Common myeloid progenitor, CD34-positive (primary cell): ENCODE results near the gene TRIM22. TPM values are rescaled to one million over a fixed set of nuclear protein-coding genes. Genes with fewer than 3 reads are reported as not detected.
A peak's percentile ranks its signal among the peaks of the same experiment; 100 is the strongest.
"Not testable (repeated sequence)": the region's sequence is repeated elsewhere in the genome, so short reads cannot be mapped to it uniquely, and the experiment has no call there.

Experiments used
- CTCF ChIA-PET: fragments of 350-600 bp; sonication (Branson Sonifier 250); formaldehyde crosslinking; loops from one replicate; lab custom pipeline; 2021; ENCODE audit warnings: antibody characterized with exemption; lab: Charles Lee
- POLR2A ChIA-PET: fragments of 350-600 bp; sonication (Branson Sonifier 250); formaldehyde crosslinking; loops from one replicate; lab custom pipeline; 2021; ENCODE audit warnings: antibody characterized with exemption; lab: Charles Lee
- DNase-seq, 3 donors: peaks; one replicate each; pipeline versions ENCODE4 v3.0.0 to v3.0.0-alpha.2; 2013
- H3K27ac ChIP-seq, 2 experiments: 1 replicate in 1 of 2; 2 replicates in 1 of 2; pipeline ENCODE4 v1.7.0; 2013; ENCODE audit warnings: inconsistent platforms in 2 of 2, low read length in 2 of 2, mild to moderate bottlenecking in 2 of 2, low read depth in 1 of 2, moderate library complexity in 1 of 2; ENCODE audit not compliant: severe bottlenecking in 2 of 2, insufficient read depth in 1 of 2, poor library complexity in 1 of 2
- H3K27me3 ChIP-seq, 5 experiments: replicated peaks in 2 of 5; 1 replicate in 3 of 5; 2 replicates in 2 of 5; pipeline versions ENCODE4 v1.6.1 to v1.7.0; 2013; ENCODE audit warnings: low read length in 4 of 5, mild to moderate bottlenecking in 2 of 5, moderate library complexity in 2 of 5, inconsistent platforms in 1 of 5; ENCODE audit not compliant: insufficient read depth in 5 of 5, control insufficient read depth in 4 of 5
- H3K36me3 ChIP-seq, 4 experiments: 1 replicate in 2 of 4; 2 replicates in 2 of 4; pipeline versions ENCODE4 v1.6.1 to v1.7.0; 2013; ENCODE audit warnings: low read length in 3 of 4, control low read depth in 1 of 4, mild to moderate bottlenecking in 1 of 4; ENCODE audit not compliant: control insufficient read depth in 4 of 4, insufficient read depth in 4 of 4
- H3K4me1 ChIP-seq, 4 experiments: 1 replicate in 3 of 4; 2 replicates in 1 of 4; pipeline versions ENCODE4 v1.6.1 to v1.7.1; 2013; ENCODE audit warnings: low read length in 3 of 4, mild to moderate bottlenecking in 3 of 4, control low read depth in 1 of 4, inconsistent platforms in 1 of 4, moderate library complexity in 1 of 4; ENCODE audit not compliant: control insufficient read depth in 4 of 4, insufficient read depth in 4 of 4; ENCODE audit errors: control extremely low read depth in 1 of 4
- H3K4me3 ChIP-seq, 7 experiments: 1 replicate in 4 of 7; 2 replicates in 3 of 7; pipeline versions ENCODE4 v1.5.1 to v1.7.0; 2013; ENCODE audit warnings: mild to moderate bottlenecking in 7 of 7, low read length in 6 of 7, moderate library complexity in 6 of 7, inconsistent platforms in 2 of 7, low read depth in 2 of 7, control low read depth in 1 of 7; ENCODE audit not compliant: insufficient read depth in 4 of 7, control insufficient read depth in 1 of 7; ENCODE audit errors: extremely low read depth in 1 of 7
- H3K9me3 ChIP-seq, 5 experiments: 1 replicate in 4 of 5; 2 replicates in 1 of 5; pipeline versions ENCODE4 v1.6.1 to v1.7.1; 2013; ENCODE audit warnings: low read length in 4 of 5, mild to moderate bottlenecking in 2 of 5, inconsistent platforms in 1 of 5, low read depth in 1 of 5, moderate library complexity in 1 of 5; ENCODE audit not compliant: control insufficient read depth in 4 of 5, insufficient read depth in 2 of 5; ENCODE audit errors: control extremely low read depth in 1 of 5
- WGBS: methylation state at CpG from one replicate; pipeline ENCODE4 v1.1.5; 2013; ENCODE audit not compliant: insufficient coverage; 5-methylcytosine and 5-hydroxymethylcytosine counted together
- polyA plus RNA-seq: library from polyadenylated mRNA; unstranded; fragments of 120-200 nt; gene quantifications from one replicate; pipeline ENCODE4 v1.2.1, GENCODE V29; 2013

The TRIM22 gene, protein sequence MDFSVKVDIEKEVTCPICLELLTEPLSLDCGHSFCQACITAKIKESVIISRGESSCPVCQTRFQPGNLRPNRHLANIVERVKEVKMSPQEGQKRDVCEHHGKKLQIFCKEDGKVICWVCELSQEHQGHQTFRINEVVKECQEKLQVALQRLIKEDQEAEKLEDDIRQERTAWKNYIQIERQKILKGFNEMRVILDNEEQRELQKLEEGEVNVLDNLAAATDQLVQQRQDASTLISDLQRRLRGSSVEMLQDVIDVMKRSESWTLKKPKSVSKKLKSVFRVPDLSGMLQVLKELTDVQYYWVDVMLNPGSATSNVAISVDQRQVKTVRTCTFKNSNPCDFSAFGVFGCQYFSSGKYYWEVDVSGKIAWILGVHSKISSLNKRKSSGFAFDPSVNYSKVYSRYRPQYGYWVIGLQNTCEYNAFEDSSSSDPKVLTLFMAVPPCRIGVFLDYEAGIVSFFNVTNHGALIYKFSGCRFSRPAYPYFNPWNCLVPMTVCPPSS
- 131 TPM for polyA plus RNA-seq

DNA sequence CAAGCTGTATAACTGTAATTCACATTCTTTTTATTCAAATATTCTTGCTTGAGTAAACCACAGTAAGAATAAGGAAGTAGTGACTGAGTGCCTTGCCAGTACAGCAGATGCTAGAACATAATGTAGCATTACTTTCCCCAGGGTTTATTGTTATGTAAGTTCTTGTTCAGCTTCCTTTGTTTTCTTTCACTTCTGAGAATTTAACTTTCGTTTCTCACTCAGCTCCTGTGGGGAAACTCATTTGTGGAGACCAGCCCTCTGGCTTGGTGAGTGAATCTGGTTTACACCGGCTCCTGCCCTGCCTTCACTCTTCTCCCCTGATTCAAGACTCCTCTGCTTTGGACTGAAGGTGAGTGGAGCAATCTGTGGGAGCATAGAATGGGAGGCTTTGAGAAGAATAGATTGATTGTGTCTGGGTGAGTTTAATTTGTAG is at the start of gene TRIM22:
TRIM22 (plus strand) TSS at position 240 of the 433 bp plus-strand sequence. CDS start 6,443 bp downstream, outside the sequence.
- Histone ChIP-seq H3K27me3 (no peaks in the 10 kb centered on the region), H3K4me1 (peaks cover 12 to 43% (median 30%) of the 10 kb centered on the region in 4 experiments), H3K4me3 (peak within 1 kb of the TSS; percentile 31 to 92 (median 78)), H3K36me3 (peaks cover 0 to 5% (median 3%) of the 10 kb centered on the region in 4 experiments), H3K27ac (peak within 1 kb of the TSS; percentile 81 to 89), H3K9me3 (no peaks in the 10 kb centered on the region)
- ChIA-PET POLR2A (interaction anchor here (1.3 to 1.4 kb wide), 2 partner anchors 11 to 121 kb away, joined by 3 to 7 read pairs; no protein-coding TSS in a partner anchor), CTCF (interaction anchor here (1.6 to 2.9 kb wide), 3 partner anchors 11 to 90 kb away, joined by 5 to 14 read pairs (median 13); no protein-coding TSS in a partner anchor)
- peak; percentile 70 to 93 (median 86) for DNase-seq
- no CpG with 5 or more reads among the region's 2 CpGs for WGBS

DNA sequence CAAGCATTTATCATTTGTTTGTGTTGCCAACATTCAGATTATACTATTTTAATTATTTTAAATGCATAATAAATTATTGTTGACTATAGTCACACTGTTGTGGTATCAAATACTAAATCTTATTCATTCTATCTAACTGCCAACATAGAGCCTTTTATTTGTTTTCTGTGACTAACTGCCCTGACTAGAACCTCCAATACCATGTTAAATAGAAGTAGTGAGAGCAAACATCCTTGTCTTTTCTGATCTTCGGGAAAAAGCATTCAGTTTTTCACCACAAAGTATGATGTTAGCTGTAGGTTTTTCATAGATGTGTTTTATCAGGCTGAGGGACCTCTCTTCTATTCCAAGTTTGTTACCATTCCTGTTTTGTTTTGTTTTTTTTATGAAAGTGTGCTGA is 49.6 kb upstream of the TRIM22 start:
- WGBS: no CpG with 5 or more reads among the region's 1 CpG
- Histone ChIP-seq H3K36me3 (peaks cover 9 to 53% (median 18%) of the 10 kb centered on the region in 4 experiments), H3K27me3 (no peaks in the 10 kb centered on the region), H3K9me3 (peaks cover 0 to 5% (median 0%) of the 10 kb centered on the region in 5 experiments), H3K4me1 (no peaks in the 10 kb centered on the region), H3K4me3 (no peak overlapping the region), H3K27ac (no peak overlapping the region)
- DNase-seq: no peak
- POLR2A ChIA-PET: no interaction called here
- CTCF ChIA-PET: no interaction called here

- Histone ChIP-seq H3K36me3 (peaks cover 9 to 36% (median 13%) of the 10 kb centered on the region in 4 experiments), H3K9me3 (peaks cover 0 to 5% (median 0%) of the 10 kb centered on the region in 5 experiments), H3K27ac (no peak overlapping the region), H3K4me1 (no peaks in the 10 kb centered on the region), H3K4me3 (no peak overlapping the region), H3K27me3 (no peaks in the 10 kb centered on the region)
- CTCF ChIA-PET: interaction anchor here (1.3 to 1.4 kb wide), 2 partner anchors 16 to 17 kb away, joined by 3 read pairs; no protein-coding TSS in a partner anchor
- DNase-seq: no peak
- POLR2A ChIA-PET: no interaction called here
Measured at GRCh38 chr11:5643585-5643984, 46.0 kb upstream of the TRIM22 start.

DNA sequence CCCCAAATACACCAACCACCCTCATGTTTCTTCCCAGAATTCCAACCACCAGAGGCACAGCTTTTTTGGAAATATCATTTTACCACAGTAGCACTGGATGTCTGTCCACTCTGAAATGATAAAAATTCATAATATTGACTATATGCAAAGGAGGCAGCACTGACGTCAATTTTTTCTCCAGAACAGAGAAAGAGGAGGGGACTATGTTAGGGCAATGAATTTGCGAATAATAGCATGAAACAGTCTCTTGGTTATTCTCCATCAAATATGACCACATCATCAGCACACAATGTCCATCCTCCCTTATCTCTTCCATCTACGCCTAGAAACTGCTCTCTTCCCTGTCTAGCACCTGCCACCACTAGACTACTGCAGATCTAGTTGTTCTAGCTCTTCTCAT is 43.5 kb upstream of the TRIM22 start:
- H3K4me1 ChIP-seq: no peaks in the 10 kb centered on the region
- CTCF ChIA-PET: no interaction called here
- DNase-seq: no peak
- POLR2A ChIA-PET: no interaction called here
- H3K27me3 ChIP-seq: no peaks in the 10 kb centered on the region
- peaks cover 8 to 21% (median 11%) of the 10 kb centered on the region in 4 experiments for H3K36me3 ChIP-seq
- H3K9me3 ChIP-seq: no peaks in the 10 kb centered on the region
- WGBS: 92% methylated on average over 1 of the region's 3 CpGs
- H3K27ac ChIP-seq: no peak overlapping the region
- H3K4me3 ChIP-seq: no peak overlapping the region

DNA sequence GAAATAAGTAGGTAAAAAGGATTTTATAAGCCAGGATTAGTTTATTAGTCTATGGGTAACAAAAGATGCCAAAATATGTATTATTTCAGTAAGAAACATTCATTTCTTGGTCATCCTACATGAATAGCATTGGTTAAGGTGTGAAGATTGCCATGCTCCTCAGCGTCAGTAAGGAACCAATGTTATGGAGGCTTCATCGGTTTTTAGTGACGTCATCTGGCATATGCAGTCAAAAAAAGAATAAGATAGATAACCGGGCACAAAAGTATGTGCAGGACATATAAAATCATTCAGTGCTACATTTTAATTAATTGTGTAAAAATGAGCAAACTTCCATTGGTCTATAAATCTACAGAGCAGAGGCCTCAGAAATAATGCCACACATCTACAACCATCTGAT is 34.1 kb upstream of the TRIM22 start:
- DNase-seq: no peak
- H3K27ac ChIP-seq: no peak overlapping the region
- peaks cover 0 to 8% (median 0%) of the 10 kb centered on the region in 5 experiments for H3K9me3 ChIP-seq
- no peaks in the 10 kb centered on the region for H3K27me3 ChIP-seq
- CTCF ChIA-PET: no interaction called here
- WGBS: 92% methylated on average over 4 of the region's 4 CpGs
- peaks cover 0 to 4% (median 1%) of the 10 kb centered on the region in 4 experiments for H3K36me3 ChIP-seq
- POLR2A ChIA-PET: interaction anchor here (0.6 kb wide), 1 partner anchor 25 kb away, joined by 3 read pairs; no protein-coding TSS in a partner anchor
- H3K4me3 ChIP-seq: no peak overlapping the region
- H3K4me1 ChIP-seq: no peaks in the 10 kb centered on the region

DNA sequence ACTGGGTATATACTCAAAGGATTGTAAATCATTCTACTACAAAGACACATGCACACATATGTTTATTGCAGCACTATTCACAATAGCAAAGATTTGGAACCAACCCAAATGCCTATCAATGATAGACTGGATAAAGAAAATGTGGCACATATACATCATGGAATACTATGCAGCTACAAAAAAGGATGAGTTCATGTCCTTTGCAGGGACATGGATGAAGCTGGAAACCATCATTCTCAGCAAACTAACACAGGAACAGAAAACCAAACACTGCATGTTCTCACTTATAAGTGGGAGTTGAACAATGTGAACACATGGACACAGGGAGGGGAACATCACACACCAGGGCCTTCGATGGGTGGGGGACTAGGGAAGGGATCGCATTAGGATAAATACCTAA is 32.6 kb upstream of the TRIM22 start:
- H3K27ac ChIP-seq, H3K4me3 ChIP-seq, POLR2A ChIA-PET, H3K36me3 ChIP-seq, H3K9me3 ChIP-seq, DNase-seq, CTCF ChIA-PET, H3K27me3 ChIP-seq, H3K4me1 ChIP-seq: not testable (repeated sequence)
- 100% methylated on average over 1 of the region's 2 CpGs for WGBS

- no peak for DNase-seq
- peaks cover 3 to 10% (median 4%) of the 10 kb centered on the region in 4 experiments for H3K36me3 ChIP-seq
- 96% methylated on average over 5 of the region's 5 CpGs for WGBS
- H3K27me3 ChIP-seq: no peaks in the 10 kb centered on the region
- no peak overlapping the region for H3K4me3 ChIP-seq
- ChIA-PET CTCF (no interaction called here), POLR2A (no interaction called here)
- H3K9me3 ChIP-seq: no peaks in the 10 kb centered on the region
- H3K4me1 ChIP-seq: no peaks in the 10 kb centered on the region
- no peak overlapping the region for H3K27ac ChIP-seq
Measured at GRCh38 chr11:5658318-5658717, 31.3 kb upstream of the TRIM22 start.
